Germinal center (tissue), 1 donor: ENCODE data around the gene BMP7.
"Not testable (repeated sequence)": the region's sequence is repeated elsewhere in the genome, so short reads cannot be mapped to it uniquely, and the experiment has no call there.

Experiments used
- DNase-seq: peaks from one replicate; pipeline ENCODE4 v3.0.0; 2012; ENCODE audit warnings: mixed read lengths, low spot score

Gene BMP7

DNA sequence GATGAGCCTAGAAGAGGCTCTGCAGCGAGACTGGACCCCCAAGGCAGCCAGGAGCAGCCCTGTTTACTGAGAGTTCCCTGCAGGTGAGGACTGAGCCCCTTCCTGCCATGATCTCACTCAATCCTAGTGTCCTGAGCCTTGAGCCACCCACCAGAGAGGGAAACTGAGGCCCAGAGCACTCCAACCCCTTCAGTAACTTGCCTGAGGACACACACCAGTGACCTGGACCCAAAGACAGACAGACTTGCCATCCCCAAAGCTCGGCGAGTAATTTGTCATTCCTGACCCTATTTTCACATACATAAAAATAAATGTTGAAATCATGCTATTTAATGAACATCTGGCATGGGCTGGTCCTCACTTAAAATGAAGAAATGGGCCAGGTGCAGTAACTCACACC lies 16.7 kb downstream of the BMP7 start:
- no peak for DNase-seq

DNA sequence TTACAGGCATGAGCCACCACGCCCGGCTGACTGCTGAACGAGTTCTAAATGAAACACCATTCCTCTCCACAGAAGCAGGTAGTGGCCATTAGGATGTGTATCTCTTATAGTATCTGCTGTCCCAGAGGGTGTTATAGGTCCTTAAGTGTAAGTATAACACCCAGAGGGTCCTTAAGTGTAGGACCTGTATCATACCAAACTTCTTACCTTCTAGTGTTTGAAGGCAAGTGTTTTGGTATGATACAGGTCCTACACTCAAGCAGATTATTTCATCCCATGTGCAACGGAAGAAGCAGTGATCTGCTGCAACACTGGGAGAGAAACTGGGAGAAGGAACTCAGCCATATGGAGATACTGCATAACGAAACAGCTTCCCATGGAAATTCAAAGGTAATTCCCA lies 17.4 kb downstream of the BMP7 start:
- no peak for DNase-seq

DNA sequence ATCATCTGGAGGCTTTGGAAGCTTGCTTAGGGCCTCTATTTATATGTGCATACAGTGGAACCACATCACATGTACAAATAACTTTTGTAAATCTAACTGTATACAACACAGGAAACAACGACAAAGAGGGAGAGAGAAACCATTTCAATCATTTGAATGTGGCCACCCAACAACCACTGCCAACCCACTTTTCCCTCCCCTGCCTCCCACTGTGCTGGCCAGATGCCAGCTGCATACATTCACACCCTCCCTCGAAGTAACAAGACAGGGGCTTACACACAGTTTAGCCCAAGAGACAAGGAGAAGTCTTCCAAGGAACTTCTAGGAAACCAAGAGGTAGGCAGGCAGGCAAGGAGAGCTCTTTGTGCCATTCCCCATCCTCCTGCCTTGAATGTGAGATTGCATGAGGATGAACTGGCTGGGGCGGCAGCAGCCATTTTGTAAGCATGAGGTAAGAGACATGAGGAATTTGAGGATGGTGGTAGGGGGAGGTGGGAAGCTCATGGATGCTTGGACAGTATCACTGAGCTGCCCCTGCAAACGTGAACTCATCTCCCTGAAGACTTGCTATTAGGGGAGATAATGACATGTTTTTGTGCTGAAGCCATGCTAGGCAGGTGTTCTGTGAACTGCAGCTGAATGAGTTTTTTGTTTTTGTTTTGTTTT lies 18.2 kb downstream of the BMP7 start:
- no peak for DNase-seq

DNA sequence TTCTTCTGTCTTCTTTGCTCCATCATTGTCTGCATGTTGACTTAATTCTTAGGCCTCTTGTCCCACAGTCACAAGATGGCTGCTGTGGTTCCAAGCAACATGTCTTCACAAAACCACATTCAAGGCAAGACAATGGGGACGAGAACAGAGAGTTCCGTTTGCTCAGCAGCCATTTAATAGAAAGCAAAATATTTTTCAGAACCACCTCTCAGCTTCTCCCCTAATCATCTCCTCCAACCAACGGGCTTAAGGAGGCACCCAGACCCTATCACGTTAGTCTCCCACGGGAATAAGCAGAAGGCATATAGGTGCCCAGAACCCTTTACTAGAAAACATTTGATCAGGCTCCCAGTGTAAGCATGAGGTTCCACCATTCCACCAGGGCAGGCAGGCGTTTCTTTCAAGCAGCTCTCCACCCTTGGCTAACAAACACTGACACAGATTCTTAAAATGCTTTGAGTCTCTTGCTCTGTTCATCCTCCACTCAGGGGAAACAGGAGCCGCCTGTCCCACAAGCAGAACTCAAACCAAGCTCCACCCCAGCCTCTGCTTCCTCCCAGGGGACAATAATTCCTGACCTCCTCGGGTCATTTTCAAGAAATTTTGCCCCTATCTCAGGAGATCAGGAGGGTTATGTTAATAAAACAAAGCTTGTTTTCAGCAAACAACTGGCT lies 19.0 kb downstream of the BMP7 start:
- DNase-seq, result no peak

DNA sequence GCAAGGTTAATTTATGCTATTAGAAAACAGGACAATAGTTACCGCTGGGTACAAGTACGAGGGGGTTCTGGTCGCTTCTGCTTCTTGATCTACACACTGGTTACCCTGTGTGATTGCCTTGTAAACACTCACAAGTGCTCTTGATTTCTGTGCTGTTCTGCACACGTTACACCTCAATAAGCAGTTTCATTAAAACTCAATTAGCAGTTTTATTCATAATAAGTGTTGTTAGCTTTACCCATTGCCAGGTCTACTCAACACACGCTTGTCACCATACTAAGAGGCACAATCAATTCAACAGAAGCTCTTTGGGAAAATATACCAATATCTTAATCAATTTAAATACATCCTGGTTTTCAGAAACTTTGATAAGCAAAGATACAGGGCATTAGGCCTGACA lies 20.4 kb downstream of the BMP7 start:
- DNase-seq, result no peak

DNA sequence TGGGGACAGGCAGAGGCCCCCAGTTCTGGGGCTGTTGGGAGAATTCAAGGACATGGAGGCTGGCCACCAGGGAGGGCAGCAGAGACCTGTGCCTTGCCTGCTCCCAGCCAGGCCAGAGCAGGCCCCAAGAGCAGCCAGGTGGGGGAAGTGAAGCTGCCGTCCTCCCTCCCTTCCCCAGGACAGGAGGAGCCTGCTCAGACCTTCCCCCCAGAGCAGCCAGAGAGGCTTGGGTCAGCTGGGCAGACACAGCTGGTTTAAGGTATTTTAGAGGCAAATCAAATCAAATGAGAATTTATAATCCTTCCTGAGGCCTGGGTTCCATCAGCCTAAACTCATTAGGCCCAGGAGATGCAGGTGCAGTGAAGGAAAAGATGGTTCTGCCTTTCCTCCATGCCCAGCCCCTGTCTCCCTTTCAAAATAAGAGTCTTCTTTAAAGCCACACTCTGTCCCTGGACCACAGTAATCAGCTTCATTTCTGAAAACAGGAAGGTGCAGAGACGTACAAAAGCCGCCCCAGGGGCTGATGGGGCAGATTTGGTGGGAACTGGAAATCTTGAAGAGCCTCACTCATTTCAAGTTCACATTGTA lies 21.7 kb downstream of the BMP7 start:
- DNase-seq, result no peak

DNA sequence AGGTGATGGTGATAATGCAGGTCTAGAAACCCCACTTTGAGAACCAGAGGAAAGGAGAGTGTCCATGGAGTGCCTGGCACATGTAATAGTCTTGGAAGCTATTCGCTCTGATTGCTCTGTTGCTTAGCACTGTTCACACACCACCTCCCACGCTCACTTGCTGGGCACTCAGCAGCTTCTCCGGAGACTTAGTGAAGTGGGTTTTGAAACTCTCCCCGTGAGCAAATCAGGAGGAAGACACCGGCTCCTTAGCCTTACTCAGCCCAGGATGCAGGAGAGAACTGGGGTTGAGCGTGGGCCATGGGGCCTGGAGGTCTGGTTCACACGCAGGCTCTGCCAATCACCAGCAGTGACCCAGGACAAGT lies 22.2 kb downstream of the BMP7 start:
- DNase-seq, result no peak

DNA sequence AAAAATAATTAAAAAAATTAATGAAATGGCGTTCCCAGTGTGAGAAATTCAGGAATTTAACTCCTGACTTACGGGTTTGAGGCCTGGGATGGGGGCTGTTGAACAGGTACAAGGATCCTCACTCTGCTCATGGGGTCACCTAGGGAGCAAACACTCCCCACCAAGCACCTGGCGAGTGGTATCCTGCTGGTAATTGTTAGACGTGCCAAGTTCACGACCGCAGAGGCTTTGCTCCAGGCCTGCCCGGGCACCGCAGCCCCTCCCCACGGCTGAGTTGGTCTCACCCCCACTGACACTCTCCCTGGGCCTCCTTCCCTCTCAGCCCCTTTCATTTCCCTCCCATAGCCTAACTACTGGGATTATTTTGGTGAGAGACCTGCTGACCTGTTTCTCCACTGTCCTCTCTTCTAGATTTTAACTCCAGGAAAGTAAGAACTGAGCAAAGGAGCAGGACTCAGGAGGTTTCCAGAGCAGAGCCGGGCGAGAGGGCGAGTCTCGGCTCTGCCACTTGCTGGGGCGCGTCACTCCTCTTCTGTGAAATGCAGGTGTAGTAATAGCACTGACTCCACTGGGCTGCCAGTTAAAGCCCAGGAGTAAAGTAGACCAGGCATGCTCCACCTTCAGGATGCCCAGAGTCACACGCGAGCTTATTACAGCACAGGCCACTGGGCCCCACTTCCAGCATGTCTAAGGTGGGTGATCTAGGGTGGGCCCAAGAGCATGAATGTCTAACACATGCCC lies 22.8 kb downstream of the BMP7 start:
- DNase-seq, result no peak

DNA sequence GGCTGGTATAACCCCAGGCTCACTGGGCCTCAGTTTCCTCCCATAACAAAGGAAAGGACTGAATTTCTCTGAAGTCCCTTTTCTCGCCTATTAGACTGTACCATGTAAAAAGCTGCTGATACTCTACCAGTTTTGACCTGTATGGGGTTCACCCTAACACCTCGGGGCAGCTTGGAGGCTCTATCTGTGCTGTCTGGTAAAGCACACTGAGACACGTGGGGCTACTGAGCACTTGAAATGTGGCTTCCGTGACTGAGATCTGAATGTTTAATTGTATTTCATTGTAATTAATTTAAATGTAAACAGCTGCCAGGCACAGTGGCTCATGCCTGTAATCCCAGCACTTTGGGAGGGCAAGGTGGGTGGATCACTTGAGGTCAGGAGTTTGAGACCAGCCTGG lies 24.0 kb downstream of the BMP7 start:
- no peak for DNase-seq

DNA sequence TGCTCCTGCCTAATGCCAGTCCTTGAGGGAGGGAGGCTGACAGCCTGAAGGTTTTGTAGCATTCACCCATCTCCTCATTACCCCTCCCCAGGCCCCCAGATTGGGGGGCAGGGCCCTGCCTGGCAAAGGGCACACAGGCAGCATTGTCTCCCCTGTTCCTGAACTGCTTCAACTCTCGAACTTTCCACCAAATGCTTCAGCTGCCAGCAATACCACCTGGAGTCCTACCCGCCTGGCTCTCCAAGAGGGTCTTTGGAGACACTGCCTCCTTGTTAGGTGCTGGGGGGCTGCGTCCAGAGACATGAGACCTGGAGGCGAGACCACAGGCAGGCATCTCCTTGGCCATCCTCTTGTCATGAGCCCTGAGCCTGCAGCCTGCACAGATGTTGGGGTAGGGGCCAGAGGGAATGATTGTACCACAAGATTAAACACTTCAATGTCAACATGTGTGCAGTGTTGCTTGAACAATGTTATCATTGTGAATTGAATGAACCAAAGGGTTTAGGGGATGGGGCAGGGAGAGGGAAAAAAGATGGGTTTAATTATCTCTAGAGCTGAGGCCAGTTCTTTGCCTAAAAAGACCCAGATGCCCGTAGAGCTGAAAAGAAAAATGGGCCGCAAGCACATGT lies 25.0 kb downstream of the BMP7 start:
- DNase-seq, result no peak

DNA sequence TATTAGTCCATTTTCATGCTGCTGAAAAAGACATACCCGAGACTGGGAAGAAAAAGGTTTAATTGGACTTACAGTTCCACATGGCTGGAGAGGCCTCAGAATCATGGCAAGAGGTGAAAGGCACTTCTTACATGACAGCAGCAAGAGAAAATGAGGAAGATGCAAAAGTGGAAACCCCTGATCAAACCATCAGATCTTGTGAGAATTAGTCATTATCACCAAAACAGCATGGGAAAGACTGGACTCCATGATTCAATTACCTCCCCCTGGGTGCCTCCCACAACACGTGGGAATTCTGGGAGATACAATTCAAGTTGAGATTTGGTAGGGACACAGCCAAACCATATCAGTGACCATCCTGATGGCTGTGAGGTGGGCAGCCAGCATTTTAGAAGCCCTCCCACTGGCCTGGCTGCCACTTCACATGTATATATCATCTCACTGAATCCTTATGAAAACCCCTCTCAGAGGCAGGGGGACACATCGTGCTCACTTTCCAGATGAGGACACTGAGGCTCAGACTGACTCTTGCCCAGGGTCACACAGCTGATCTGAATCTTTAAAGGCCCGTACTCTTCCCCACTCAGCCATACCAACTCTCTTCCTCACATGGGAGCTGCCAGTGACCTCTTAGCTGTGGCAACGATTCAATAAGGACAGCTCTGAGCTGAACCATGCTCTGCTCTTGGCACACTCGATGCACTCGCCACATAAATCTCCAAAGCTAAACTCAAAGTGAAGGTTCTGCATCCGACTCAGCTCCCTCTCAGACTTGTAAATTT lies 25.7 kb downstream of the BMP7 start:
- DNase-seq, result no peak

DNA sequence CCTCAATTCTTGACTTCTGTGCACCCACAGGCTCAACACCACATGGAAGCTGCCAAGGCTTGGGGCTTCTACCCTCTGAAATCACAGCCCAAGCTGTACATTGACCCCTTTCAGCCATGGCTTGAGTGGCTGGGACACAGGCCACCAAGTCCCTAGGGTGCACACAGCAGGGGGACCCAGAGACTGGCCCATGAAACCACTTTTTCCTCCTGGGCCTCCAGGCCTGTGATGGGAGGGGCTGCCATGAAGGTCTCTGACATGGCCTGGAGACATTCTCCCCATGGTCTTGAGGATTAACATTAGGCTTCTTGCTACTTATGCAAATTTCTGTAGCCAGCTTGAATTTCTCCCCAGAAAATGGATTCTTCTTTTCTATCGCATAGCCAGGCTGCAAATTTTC lies 26.7 kb downstream of the BMP7 start:
- not testable (repeated sequence) for DNase-seq

DNA sequence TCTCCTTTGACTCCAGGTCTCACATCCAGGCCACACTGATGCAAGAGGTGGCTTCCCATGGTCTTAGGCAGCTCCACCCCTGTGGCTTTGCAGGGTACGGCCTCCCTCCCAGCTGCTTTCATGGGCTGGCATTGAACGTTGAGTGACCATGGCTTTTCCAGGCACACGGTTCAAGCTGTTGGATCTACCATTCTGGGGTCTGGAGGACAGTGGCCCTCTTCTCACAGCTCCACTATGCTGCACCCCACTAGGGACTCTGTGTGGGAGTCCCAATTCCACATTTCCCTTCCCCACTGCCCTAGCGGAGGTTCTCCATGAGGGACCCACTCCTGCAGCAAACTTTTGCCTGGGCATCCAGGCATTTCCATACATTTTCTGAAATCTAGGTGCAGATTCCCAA lies 27.1 kb downstream of the BMP7 start:
- not testable (repeated sequence) for DNase-seq

DNA sequence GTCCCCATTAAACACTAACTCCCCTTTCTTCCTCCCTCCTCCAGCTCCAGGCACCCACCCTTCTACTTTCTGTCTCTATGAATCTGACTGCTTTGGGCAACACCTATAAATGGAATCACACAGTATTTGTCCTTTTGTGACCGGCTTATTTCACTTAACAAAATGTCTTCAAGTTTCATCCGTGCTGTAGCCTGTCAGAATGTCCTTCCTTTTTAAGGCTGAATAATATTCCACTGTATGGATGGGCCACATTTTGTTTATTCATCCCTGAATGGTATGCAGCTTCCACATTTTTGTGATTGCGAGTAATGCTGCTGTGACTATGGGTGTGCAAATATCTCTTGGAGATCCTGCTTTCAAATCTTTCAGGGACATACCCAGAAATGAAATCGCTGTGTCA lies 28.4 kb downstream of the BMP7 start:
- DNase-seq, result no peak

DNA sequence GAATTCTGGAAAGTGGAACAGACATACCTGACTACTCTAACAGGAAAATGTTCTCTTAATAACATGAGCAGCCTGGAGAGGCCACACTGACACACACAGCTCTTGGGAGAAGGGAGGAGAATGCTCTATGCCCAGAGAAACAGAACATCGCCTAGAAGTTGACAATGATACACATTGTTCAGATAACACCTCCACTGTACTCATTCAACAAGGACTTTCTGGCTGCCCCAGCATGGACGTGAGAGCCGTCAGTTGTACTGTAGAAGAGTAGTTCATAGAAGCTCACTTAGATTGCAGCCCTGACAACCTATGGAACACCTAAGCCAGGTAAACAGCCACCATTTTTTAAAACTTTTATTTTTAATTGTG lies 28.9 kb downstream of the BMP7 start:
- DNase-seq, result no peak

DNA sequence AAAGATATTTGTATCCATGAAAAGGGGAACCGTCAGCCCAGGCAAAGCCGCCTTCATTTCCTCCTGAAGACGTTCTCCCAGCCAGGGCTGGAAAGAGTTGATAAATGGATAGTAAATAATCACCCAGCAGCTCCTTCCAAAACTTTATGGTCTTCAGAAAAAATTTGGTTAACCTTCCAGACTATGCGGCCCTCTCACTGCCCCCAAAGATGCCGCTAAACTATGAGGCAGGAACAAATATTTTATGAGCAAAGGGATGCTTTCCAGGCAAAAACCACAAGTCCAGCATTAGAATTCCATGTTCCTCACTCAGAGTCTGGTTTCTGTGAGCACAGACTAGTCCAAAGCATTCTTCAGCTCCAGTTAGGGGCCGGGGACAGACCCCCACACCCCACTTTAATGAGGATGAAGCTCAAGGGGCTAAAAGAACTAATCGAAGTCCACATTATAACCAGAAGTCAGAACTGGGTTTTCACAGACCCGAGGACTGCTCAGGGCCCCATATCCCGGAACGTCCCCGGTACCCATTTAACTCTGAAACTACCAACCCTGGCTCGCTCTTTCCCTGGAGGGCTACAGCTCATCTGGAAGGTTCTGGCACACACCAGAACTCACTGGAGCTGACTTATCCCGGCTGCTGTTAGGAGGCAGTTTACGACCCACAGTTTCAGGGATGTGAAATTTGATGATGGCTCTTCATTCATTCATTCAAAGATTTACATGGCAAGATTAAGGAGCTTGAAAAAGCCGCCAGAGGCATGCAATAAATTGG lies 29.4 kb downstream of the BMP7 start:
- no peak for DNase-seq

DNA sequence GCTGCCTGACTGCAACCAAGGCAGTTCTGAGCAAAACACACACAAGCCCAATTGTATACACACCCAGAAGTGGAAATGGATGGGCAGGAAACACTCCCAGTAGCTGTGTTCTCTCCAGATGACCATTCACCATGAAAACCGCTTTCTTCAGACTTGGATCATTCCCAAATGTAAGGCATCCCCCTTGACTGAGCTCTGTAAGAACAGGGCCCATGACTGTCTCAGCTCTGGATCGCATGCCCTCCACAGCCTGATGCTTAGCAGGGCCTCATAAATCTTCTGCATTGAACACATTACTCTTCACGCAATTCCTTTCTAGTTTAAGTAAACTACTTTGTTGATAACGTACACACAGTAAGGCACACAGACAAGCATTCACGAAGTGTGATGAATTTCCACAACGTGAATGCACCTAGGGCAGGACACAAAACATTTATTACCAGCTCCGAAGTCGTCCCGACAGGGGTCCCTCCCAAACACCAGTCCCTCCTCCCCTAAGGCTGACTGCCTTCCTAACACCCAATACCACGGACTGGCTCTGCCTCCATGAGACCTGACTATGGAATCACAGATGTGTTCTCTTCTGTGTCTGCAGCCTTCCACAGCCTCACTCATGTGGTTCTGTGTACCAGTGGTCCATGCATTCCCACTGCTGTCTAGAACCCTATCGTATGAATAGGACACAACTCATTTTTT lies 31.7 kb downstream of the BMP7 start:
- DNase-seq, result no peak

DNA sequence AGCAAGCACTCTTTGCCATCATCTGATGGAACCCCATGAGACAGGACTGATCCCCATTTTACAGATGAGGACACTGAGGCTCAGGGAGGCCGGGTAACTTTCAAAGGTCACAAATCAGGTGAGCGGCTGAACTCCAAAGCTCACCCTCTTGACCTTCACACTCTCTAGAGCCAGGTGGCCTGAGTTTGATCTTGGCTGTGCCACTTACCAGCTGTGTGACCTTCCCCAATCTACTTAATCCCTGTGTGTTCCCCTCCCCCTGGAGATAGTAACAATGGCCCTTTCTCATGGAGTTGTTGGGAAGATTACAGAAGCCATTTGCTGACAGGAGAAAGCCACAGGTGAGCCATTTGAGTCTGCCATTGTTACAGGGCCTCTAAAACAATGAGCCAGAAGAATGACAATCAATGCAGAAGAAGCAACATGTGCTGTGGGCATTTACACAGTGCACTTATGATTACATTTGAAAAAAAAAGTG lies 34.5 kb downstream of the BMP7 start:
- DNase-seq, result no peak

DNA sequence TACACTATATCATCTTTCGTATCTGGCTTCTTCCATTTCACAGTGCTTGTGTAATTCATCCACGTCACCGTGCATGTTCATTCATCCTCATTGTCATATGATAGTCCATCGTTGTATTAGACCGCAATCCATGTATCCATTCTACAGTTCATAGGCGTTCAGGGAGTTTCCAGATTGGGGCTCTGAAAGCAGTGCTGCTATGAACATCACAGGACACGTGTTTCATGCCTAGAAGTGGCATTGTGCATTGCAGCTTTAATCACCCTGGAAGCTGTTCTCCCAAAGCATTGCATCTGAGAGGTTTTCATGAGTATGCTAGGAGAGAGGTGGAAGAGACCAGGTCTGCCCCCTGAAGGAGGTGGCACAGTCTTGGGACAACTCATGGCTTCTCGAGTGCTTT lies 35.3 kb downstream of the BMP7 start:
- DNase-seq, result no peak

DNA sequence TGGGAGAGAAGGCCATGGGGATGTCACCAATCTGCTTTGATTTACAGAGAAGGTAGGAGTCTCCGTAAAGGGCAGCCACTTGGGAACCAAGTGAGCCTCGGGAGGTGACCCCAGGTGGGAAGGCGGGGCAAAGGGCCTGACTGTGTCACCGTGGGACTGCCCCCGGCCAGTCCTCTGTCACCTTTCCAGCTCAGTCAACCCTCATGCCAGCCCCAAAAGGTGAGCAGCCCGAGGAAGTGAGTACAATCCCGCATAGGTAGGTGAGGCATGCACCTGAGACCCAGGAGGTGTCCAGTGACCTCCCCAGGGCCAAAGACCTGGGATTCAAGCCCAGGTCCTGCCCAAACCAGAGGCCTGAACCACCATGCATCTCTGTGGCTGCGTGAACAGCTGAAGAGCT lies 36.2 kb downstream of the BMP7 start:
- DNase-seq, result no peak
